ENCODE measurements around the gene CEND1.

The CEND1 gene

GRCh38 chr11:821512-822371 lies 31.9 kb upstream of the CEND1 start:
- Histone ChIP-seq H3K27me3 (ENCODE audit: insufficient read depth, low read length, poor library complexity) (no peaks in the 10 kb centered on the region), H2AK5ac (ENCODE audit: low read length) (no peak overlapping the region), H3K23ac (ENCODE audit: low read length) (no peak overlapping the region), H3K4me1 (ENCODE audit: control insufficient read depth, low read depth, low read length) (peaks cover 4% of the 10 kb centered on the region), H4K5ac (ENCODE audit: low read length) (no peak overlapping the region), H3K27ac (ENCODE audit: low read depth, low read length) (no peak overlapping the region), H3K56ac (ENCODE audit: low read length) (no peak overlapping the region), H2BK5ac (ENCODE audit: low read length) (no peak overlapping the region), H2BK15ac (replicated peaks; ENCODE audit: low read depth) (no peak overlapping the region), H3K18ac (ENCODE audit: low read length) (no peak overlapping the region), H4K8ac (ENCODE audit: low read depth, low read length) (no peak overlapping the region), H3K79me2 (ENCODE audit: control insufficient read depth, insufficient read depth, low read length) (no peaks in the 10 kb centered on the region), H3K4me3 (ENCODE audit: low read length) (no peak overlapping the region), H3K4me2 (ENCODE audit: low read length) (no peak overlapping the region), H2BK120ac (ENCODE audit: low read depth, low read length) (no peak overlapping the region), H3K9ac (ENCODE audit: low read length) (no peak overlapping the region), H3K36me3 (ENCODE audit: control insufficient read depth, insufficient read depth, low read length) (no peaks in the 10 kb centered on the region), H3K4ac (ENCODE audit: low read depth, low read length) (no peak overlapping the region), H3K79me1 (ENCODE audit: low read length) (peaks cover 4% of the 10 kb centered on the region)
- DNase-seq: no peak
- no CpG with 5 or more reads among the region's 22 CpGs for WGBS (ENCODE audit: extremely low coverage, insufficient coverage, low lambda C conversion rate)

- no peaks in the 10 kb centered on the region for H3K79me2 ChIP-seq (ENCODE audit: control insufficient read depth, insufficient read depth, low read length)
- H4K8ac ChIP-seq (ENCODE audit: low read depth, low read length): no peak overlapping the region
- no peak overlapping the region for H3K18ac ChIP-seq (ENCODE audit: low read length)
- H3K79me1 ChIP-seq (ENCODE audit: low read length): peaks cover 4% of the 10 kb centered on the region
- no peak overlapping the region for H3K56ac ChIP-seq (ENCODE audit: low read length)
- no peak overlapping the region for H2BK15ac ChIP-seq (replicated peaks; ENCODE audit: low read depth)
- no peak overlapping the region for H3K23ac ChIP-seq (ENCODE audit: low read length)
- H2AK5ac ChIP-seq (ENCODE audit: low read length): no peak overlapping the region
- H3K4me3 ChIP-seq (ENCODE audit: low read length): no peak overlapping the region
- H3K36me3 ChIP-seq (ENCODE audit: control insufficient read depth, insufficient read depth, low read length): no peaks in the 10 kb centered on the region
- H3K4ac ChIP-seq (ENCODE audit: low read depth, low read length): no peak overlapping the region
- H3K9ac ChIP-seq (ENCODE audit: low read length): no peak overlapping the region
- H3K27ac ChIP-seq (ENCODE audit: low read depth, low read length): no peak overlapping the region
- DNase-seq: no peak
- no peak overlapping the region for H2BK5ac ChIP-seq (ENCODE audit: low read length)
- no CpG with 5 or more reads among the region's 11 CpGs for WGBS (ENCODE audit: extremely low coverage, insufficient coverage, low lambda C conversion rate)
- no peak overlapping the region for H4K5ac ChIP-seq (ENCODE audit: low read length)
- no peak overlapping the region for H2BK120ac ChIP-seq (ENCODE audit: low read depth, low read length)
- H3K27me3 ChIP-seq (ENCODE audit: insufficient read depth, low read length, poor library complexity): no peaks in the 10 kb centered on the region
- H3K4me1 ChIP-seq (ENCODE audit: control insufficient read depth, low read depth, low read length): peaks cover 4% of the 10 kb centered on the region
- H3K4me2 ChIP-seq (ENCODE audit: low read length): no peak overlapping the region
Measured at GRCh38 chr11:820655-821511, 31.0 kb upstream of the CEND1 start.

DNA sequence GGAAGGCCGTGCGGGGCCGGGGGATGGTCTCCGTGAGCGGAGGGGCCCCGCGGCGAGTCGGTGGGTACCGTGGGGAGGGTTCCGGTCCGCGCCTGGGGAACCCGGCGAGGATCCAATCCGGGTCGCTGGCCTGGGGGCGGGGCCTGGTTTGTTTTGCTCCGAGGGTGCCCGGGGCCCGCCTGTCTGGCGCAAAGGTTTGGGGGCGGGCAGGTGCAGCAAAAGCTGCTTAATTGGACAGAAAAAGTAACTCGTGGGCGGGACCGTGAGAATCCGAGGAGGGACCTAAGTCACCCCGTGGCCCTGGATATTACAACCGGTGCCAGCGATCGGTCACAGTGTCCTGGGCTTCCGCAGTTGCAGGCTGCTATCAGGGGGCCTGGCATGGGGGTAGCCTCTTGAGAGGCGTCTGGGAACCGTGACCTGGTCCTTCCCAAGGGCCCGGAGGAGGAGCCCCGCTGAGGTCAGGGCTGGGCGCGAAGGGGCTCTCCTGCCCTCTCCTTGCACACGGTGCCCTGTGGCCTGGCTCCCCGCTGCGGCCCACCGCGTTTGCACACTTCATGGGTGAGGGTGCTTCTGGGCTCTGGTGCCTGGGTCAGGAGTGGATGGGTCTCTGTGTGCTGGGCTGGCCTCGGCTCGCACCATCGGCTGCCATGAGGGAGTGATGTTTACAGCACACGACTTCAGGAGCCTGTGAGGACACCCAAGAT lies 30.2 kb upstream of the CEND1 start:
- Histone ChIP-seq H3K4ac (ENCODE audit: low read depth, low read length) (no peak overlapping the region), H3K27ac (ENCODE audit: low read depth, low read length) (no peak overlapping the region), H3K4me3 (ENCODE audit: low read length) (peak overlapping the region; percentile 73), H2BK15ac (replicated peaks; ENCODE audit: low read depth) (no peak overlapping the region), H2BK5ac (ENCODE audit: low read length) (no peak overlapping the region), H4K5ac (ENCODE audit: low read length) (no peak overlapping the region), H3K27me3 (ENCODE audit: insufficient read depth, low read length, poor library complexity) (no peaks in the 10 kb centered on the region), H3K56ac (ENCODE audit: low read length) (peak overlapping the region; percentile 92), H3K4me2 (ENCODE audit: low read length) (peak overlapping the region; percentile 48), H3K9ac (ENCODE audit: low read length) (peak overlapping the region; percentile 86), H3K4me1 (ENCODE audit: control insufficient read depth, low read depth, low read length) (peaks cover 4% of the 10 kb centered on the region), H2AK5ac (ENCODE audit: low read length) (no peak overlapping the region), H3K23ac (ENCODE audit: low read length) (no peak overlapping the region), H3K18ac (ENCODE audit: low read length) (peak overlapping the region; percentile 51), H3K79me2 (ENCODE audit: control insufficient read depth, insufficient read depth, low read length) (no peaks in the 10 kb centered on the region), H4K8ac (ENCODE audit: low read depth, low read length) (no peak overlapping the region), H3K79me1 (ENCODE audit: low read length) (peaks cover 4% of the 10 kb centered on the region), H2BK120ac (ENCODE audit: low read depth, low read length) (no peak overlapping the region), H3K36me3 (ENCODE audit: control insufficient read depth, insufficient read depth, low read length) (no peaks in the 10 kb centered on the region)
- no CpG with 5 or more reads among the region's 47 CpGs for WGBS (ENCODE audit: extremely low coverage, insufficient coverage, low lambda C conversion rate)
- DNase-seq: peak; percentile 85

DNA sequence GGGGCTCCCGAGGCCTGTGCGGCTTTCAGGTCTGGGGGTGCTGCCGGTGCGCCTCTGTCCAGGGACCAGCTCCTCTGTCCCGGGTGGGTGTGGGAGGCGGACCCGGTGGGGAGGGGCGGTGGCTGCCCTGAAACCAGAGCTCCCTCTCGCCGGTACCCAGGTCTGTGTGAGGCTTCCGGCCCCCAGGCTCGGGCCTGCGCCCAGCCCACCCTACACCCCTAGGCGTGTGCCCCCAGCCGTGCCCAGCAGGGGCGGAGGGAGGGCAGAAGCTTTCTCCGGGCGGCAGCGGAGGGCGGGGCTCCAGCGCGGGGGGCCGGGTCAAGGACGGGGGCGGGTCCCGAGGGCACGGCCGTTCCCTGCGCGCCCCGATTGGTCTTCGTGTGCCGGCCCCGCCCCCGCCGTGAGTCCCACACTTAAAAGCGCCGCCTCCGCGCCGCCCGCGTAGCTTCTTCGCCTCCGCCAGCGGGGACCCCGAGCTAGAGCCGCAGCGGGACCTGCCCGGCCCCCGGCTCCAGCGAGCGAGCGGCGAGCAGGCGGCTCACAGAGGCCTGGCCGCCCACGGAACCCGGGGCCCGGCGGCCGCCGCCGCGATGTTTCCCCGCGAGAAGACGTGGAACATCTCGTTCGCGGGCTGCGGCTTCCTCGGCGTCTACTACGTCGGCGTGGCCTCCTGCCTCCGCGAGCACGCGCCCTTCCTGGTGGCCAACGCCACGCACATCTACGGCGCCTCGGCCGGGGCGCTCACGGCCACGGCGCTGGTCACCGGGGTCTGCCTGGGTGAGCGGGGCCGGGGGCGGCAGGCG lies 29.4 kb upstream of the CEND1 start:
- Histone ChIP-seq H3K23ac (ENCODE audit: low read length) (no peak overlapping the region), H4K8ac (ENCODE audit: low read depth, low read length) (no peak overlapping the region), H2BK15ac (replicated peaks; ENCODE audit: low read depth) (no peak overlapping the region), H3K79me1 (ENCODE audit: low read length) (peaks cover 4% of the 10 kb centered on the region), H2AK5ac (ENCODE audit: low read length) (no peak overlapping the region), H3K4me3 (ENCODE audit: low read length) (peak overlapping the region; percentile 73), H3K27me3 (ENCODE audit: insufficient read depth, low read length, poor library complexity) (no peaks in the 10 kb centered on the region), H3K79me2 (ENCODE audit: control insufficient read depth, insufficient read depth, low read length) (no peaks in the 10 kb centered on the region), H3K27ac (ENCODE audit: low read depth, low read length) (peak overlapping the region; percentile 14), H3K18ac (ENCODE audit: low read length) (peak overlapping the region; percentile 51), H2BK5ac (ENCODE audit: low read length) (no peak overlapping the region), H3K4me1 (ENCODE audit: control insufficient read depth, low read depth, low read length) (peaks cover 4% of the 10 kb centered on the region), H3K4me2 (ENCODE audit: low read length) (peak overlapping the region; percentile 89), H2BK120ac (ENCODE audit: low read depth, low read length) (no peak overlapping the region), H3K56ac (ENCODE audit: low read length) (peak overlapping the region; percentile 92), H3K4ac (ENCODE audit: low read depth, low read length) (peak overlapping the region; percentile 65), H3K9ac (ENCODE audit: low read length) (peak overlapping the region; percentile 86), H4K5ac (ENCODE audit: low read length) (no peak overlapping the region), H3K36me3 (ENCODE audit: control insufficient read depth, insufficient read depth, low read length) (no peaks in the 10 kb centered on the region)
- DNase-seq: peak; percentile 90
- WGBS (ENCODE audit: extremely low coverage, insufficient coverage, low lambda C conversion rate): no CpG with 5 or more reads among the region's 96 CpGs
